Activated CD4-positive, alpha-beta T cell treated with anti-CD3 and anti-CD28 coated beads, Interleukin-2, amount 10 ng/mL, durations not matched to agents 7 days and 5 days (primary cell): ENCODE measurements around the gene DENND11. TPM values are rescaled to one million over a fixed set of nuclear protein-coding genes. Genes with fewer than 3 reads are reported as not detected.

Experiments
- CTCF ChIA-PET: fragments of 350-600 bp; sonication (Branson Sonifier 250); formaldehyde crosslinking; loops from one replicate; lab custom pipeline; 2021; ENCODE audit warnings: antibody characterized with exemption; lab: Charles Lee
- POLR2A ChIA-PET: fragments of 350-600 bp; sonication (Branson Sonifier 250); formaldehyde crosslinking; loops from one replicate; lab custom pipeline; 2021; ENCODE audit warnings: antibody characterized with exemption; lab: Charles Lee
- DNase-seq: peaks from one replicate; pipeline ENCODE4 v3.0.0-alpha.2; 2020
- H3K27ac Mint-ChIP-seq: one replicate; pipeline ENCODE4 v1.8.0; 2021; ENCODE audit warnings: mild to moderate bottlenecking, moderate library complexity, mixed read lengths
- H3K27me3 Mint-ChIP-seq: one replicate; pipeline ENCODE4 v1.8.0; 2021; ENCODE audit warnings: mixed read lengths
- H3K36me3 Mint-ChIP-seq: one replicate; pipeline ENCODE4 v1.8.0; 2021; ENCODE audit warnings: low read depth, mixed read lengths
- H3K4me1 Mint-ChIP-seq: one replicate; pipeline ENCODE4 v1.8.0; 2021; ENCODE audit warnings: mixed read lengths
- H3K4me3 Mint-ChIP-seq: one replicate; pipeline ENCODE4 v1.8.0; 2021; ENCODE audit warnings: mild to moderate bottlenecking, moderate library complexity, mixed read lengths
- H3K9me3 Mint-ChIP-seq: one replicate; pipeline ENCODE4 v1.8.0; 2021; ENCODE audit warnings: mixed read lengths
- total RNA-seq, 2 experiments: library from RNA; stranded (reverse); gene quantifications; one replicate each; pipeline ENCODE4 v1.2.3, GENCODE V29; 2021

Gene DENND11
- total RNA-seq, 2 experiments from 2014 or later: 24.0 to 28.9 TPM

- POLR2A ChIA-PET: no interaction called here
- H3K4me3 Mint-ChIP-seq: no peak overlapping the region
These were observed 2.1 kb upstream of the DENND11 start for GRCh38 chr7:141704112-141704511.

DNA sequence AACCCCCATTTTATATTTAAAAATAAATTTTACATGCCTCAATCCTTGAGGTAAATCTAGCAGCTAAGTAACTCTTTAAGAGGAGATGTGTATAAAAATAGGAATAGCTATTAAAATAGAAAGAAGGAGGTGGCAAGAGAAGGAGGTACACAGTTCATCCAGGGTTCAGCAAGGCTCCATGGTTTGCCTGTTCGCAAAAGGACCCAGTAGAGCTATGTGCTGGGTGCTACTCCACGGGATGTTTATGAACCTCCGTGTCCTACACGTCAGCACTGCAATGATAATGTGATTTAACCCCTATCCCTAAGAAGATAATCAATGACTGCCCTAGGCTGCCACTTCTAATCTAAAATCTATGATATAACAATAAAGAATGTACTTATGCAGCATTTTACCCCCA, 926 bp upstream of the DENND11 start:
- POLR2A ChIA-PET: interaction anchor here (0.7 kb wide), 1 partner anchor 35 kb away, joined by 3 read pairs; the partner anchor contains the start of gene SSBP1
- CTCF ChIA-PET: interaction anchor here (0.6 to 4.2 kb wide), 3 partner anchors 32 to 65 kb away, joined by 3 to 17 read pairs (median 5); partner anchors contain the start of gene SSBP1
- Mint-ChIP-seq H3K36me3 (peaks cover 1% of the 10 kb centered on the region), H3K4me1 (peaks cover 31% of the 10 kb centered on the region), H3K4me3 (peak overlapping the region; percentile 68), H3K27me3 (peaks cover 9% of the 10 kb centered on the region), H3K27ac (no peak overlapping the region), H3K9me3 (no peaks in the 10 kb centered on the region)
- no peak for DNase-seq

More at GRCh38 chr7:141704112-141704511, 2.1 kb upstream of the DENND11 start:
- Mint-ChIP-seq H3K9me3 (no peaks in the 10 kb centered on the region), H3K36me3 (peaks cover 1% of the 10 kb centered on the region), H3K4me1 (peaks cover 22% of the 10 kb centered on the region), H3K27ac (no peak overlapping the region), H3K27me3 (peaks cover 9% of the 10 kb centered on the region)
- DNase-seq: no peak
- CTCF ChIA-PET: interaction anchor here (4.2 kb wide), 1 partner anchor 34 kb away, joined by 17 read pairs; the partner anchor contains the start of gene SSBP1

- peaks cover 1% of the 10 kb centered on the region for H3K36me3 Mint-ChIP-seq
- CTCF ChIA-PET: interaction anchor here (0.9 to 4.2 kb wide), 3 partner anchors 10 to 36 kb away, joined by 3 to 17 read pairs (median 4); partner anchors contain the start of gene SSBP1
- peak overlapping the region; percentile 79 for H3K4me3 Mint-ChIP-seq
- H3K27ac Mint-ChIP-seq: peak overlapping the region; percentile 88
- no peaks in the 10 kb centered on the region for H3K9me3 Mint-ChIP-seq
- DNase-seq: peak; percentile 83
- peaks cover 7% of the 10 kb centered on the region for H3K27me3 Mint-ChIP-seq
- H3K4me1 Mint-ChIP-seq: peaks cover 31% of the 10 kb centered on the region
- POLR2A ChIA-PET: no interaction called here
These were observed 398 bp downstream of the DENND11 start for GRCh38 chr7:141701489-141702046.

DNA sequence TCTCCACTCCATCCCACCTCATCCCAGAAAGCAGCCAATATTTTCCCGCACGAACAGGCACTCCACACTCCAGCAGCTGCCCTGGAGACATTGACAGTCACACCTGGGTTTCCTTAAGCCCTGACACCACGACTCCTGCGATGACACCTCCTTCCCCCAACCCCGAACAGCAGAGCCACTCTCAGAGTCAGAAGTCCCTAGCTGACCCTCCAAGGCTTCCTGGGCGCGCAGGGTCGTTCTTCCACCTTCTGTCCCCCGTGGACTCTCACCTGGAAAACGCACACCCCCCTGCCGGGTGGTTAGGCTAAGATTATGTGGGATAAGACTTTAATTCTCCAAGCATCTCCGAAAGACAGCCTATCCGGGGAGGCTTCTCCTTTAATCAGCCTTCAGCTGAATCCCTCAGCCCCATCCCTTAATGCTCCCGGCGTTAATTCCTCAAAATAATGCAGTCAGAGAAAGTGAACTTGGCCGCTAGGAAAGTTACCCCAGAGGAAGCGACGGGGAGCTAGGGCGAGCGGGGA, 1.1 kb downstream of the DENND11 start:
- ChIA-PET POLR2A (no interaction called here), CTCF (interaction anchor here (0.9 to 4.2 kb wide), 4 partner anchors 9 to 37 kb away, joined by 3 to 17 read pairs (median 4); partner anchors contain the start of gene SSBP1)
- Mint-ChIP-seq H3K4me1 (peaks cover 34% of the 10 kb centered on the region), H3K27ac (peak overlapping the region; percentile 83), H3K9me3 (no peaks in the 10 kb centered on the region), H3K36me3 (peaks cover 1% of the 10 kb centered on the region), H3K4me3 (peak overlapping the region; percentile 79), H3K27me3 (peaks cover 7% of the 10 kb centered on the region)
- DNase-seq: peak; percentile 11

- H3K36me3 Mint-ChIP-seq: peaks cover 1% of the 10 kb centered on the region
- peaks cover 34% of the 10 kb centered on the region for H3K4me1 Mint-ChIP-seq
- peak overlapping the region; percentile 79 for H3K4me3 Mint-ChIP-seq
- ChIA-PET POLR2A (no interaction called here), CTCF (interaction anchor here (1.1 to 4.2 kb wide), 3 partner anchors 11 to 38 kb away, joined by 3 to 17 read pairs (median 4); partner anchors contain the start of gene SSBP1)
- peaks cover 7% of the 10 kb centered on the region for H3K27me3 Mint-ChIP-seq
- peak overlapping the region; percentile 83 for H3K27ac Mint-ChIP-seq
- H3K9me3 Mint-ChIP-seq: no peaks in the 10 kb centered on the region
- no peak for DNase-seq
These were observed 1.6 kb downstream of the DENND11 start for GRCh38 chr7:141700296-141700847.

GRCh38 chr7:141699860-141700259, 2.1 kb downstream of the DENND11 start:
- CTCF ChIA-PET: interaction anchor here (1.2 kb wide), 1 partner anchor 14 kb away, joined by 4 read pairs; no protein-coding TSS in a partner anchor
- Mint-ChIP-seq H3K27me3 (peaks cover 7% of the 10 kb centered on the region), H3K4me3 (peak overlapping the region; percentile 79), H3K4me1 (peaks cover 34% of the 10 kb centered on the region), H3K9me3 (no peaks in the 10 kb centered on the region), H3K27ac (peak overlapping the region; percentile 83), H3K36me3 (peaks cover 1% of the 10 kb centered on the region)
- no peak for DNase-seq
- POLR2A ChIA-PET: no interaction called here

DNA sequence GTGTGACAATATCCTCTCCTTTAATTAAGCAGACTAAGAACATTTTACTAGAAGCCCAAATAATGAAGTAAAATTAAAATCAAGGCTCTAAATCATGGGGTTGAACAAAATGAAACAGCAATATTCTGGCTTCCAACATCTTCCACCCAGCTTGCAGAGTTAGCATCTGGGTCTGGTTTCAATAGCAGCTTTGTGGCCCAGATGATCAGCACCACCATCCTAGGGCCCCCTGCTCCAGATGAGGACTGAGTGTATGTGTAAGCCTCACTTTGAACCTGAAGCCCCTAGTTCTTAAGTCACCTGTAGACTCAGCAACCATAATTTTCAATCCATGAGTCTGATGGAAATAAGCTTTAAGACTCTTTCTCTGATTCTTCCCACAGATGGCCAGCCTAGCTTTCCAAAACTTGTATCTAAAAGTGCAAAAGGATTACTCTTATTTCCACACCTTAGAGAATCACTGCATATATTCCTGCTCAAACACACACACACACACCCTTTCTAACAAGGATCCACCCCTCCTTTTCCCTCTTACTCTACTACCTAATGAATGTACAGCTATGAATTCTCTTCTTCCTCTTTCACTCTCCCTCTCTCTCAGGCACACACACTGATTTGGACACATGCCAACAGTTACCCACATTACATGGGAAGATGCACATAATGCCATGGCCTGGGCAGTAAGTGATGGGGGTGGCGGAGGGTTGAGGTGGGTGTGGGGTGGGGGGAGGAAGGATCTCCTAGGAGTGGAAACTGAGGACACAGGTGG, 3.5 kb downstream of the DENND11 start:
- Mint-ChIP-seq H3K9me3 (no peaks in the 10 kb centered on the region), H3K4me1 (peaks cover 34% of the 10 kb centered on the region), H3K27ac (no peak overlapping the region), H3K27me3 (peaks cover 4% of the 10 kb centered on the region), H3K36me3 (peaks cover 3% of the 10 kb centered on the region), H3K4me3 (no peak overlapping the region)
- POLR2A ChIA-PET: no interaction called here
- DNase-seq: no peak
- CTCF ChIA-PET: interaction anchor here (0.8 to 1.0 kb wide), 2 partner anchors 17 to 19 kb away, joined by 3 read pairs; no protein-coding TSS in a partner anchor

GRCh38 chr7:141697211-141697871, 4.6 kb downstream of the DENND11 start:
- CTCF ChIA-PET: interaction anchor here (1.0 to 1.6 kb wide), 4 partner anchors 16 to 40 kb away, joined by 3 to 7 read pairs (median 3); partner anchors contain the start of gene SSBP1

DNA sequence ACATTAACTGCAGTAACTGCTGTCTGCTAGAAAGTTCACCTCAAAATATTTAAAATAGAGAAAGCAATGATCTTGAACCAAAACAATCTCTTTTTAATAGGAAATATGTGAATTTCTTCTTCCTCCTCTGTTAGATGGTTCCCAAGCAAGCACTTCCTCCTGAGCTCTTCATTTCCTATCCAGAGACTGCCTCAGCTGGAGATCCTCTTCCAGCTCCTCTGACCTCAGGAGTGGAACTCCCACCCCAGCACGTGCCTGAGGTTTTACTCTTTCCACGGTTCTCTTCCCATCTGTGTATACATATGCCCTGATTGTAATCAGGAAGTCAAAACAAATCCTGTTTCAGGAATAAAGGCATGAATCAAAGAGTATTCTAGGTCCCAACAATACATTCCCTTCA, 5.6 kb downstream of the DENND11 start:
- Mint-ChIP-seq H3K4me3 (no peak overlapping the region), H3K27ac (no peak overlapping the region), H3K9me3 (no peaks in the 10 kb centered on the region), H3K27me3 (peaks cover 2% of the 10 kb centered on the region), H3K4me1 (peaks cover 29% of the 10 kb centered on the region), H3K36me3 (peaks cover 3% of the 10 kb centered on the region)
- no peak for DNase-seq
- ChIA-PET CTCF (interaction anchor here (1.2 to 1.6 kb wide), 3 partner anchors 18 to 41 kb away, joined by 3 to 7 read pairs (median 3); partner anchors contain the start of gene SSBP1), POLR2A (interaction anchor here (0.7 kb wide), 1 partner anchor 95 kb away, joined by 3 read pairs; no protein-coding TSS in a partner anchor)

More at GRCh38 chr7:141697211-141697871, 4.6 kb downstream of the DENND11 start:
- peaks cover 31% of the 10 kb centered on the region for H3K4me1 Mint-ChIP-seq
- no peak overlapping the region for H3K4me3 Mint-ChIP-seq
- no peaks in the 10 kb centered on the region for H3K9me3 Mint-ChIP-seq
- H3K27me3 Mint-ChIP-seq: peaks cover 2% of the 10 kb centered on the region
- POLR2A ChIA-PET: interaction anchor here (0.7 kb wide), 1 partner anchor 96 kb away, joined by 3 read pairs; no protein-coding TSS in a partner anchor
- no peak for DNase-seq
- peaks cover 3% of the 10 kb centered on the region for H3K36me3 Mint-ChIP-seq
- H3K27ac Mint-ChIP-seq: no peak overlapping the region

- no peak for DNase-seq
- Mint-ChIP-seq H3K36me3 (peaks cover 3% of the 10 kb centered on the region), H3K27me3 (peaks cover 2% of the 10 kb centered on the region), H3K27ac (no peak overlapping the region), H3K4me3 (no peak overlapping the region), H3K4me1 (peaks cover 26% of the 10 kb centered on the region), H3K9me3 (no peaks in the 10 kb centered on the region)
- ChIA-PET CTCF (interaction anchor here (1.1 to 1.6 kb wide), 3 partner anchors 20 to 42 kb away, joined by 3 to 7 read pairs (median 5); partner anchors contain the start of gene SSBP1), POLR2A (no interaction called here)
These were observed 6.1 kb downstream of the DENND11 start for GRCh38 chr7:141695803-141696289.

DNA sequence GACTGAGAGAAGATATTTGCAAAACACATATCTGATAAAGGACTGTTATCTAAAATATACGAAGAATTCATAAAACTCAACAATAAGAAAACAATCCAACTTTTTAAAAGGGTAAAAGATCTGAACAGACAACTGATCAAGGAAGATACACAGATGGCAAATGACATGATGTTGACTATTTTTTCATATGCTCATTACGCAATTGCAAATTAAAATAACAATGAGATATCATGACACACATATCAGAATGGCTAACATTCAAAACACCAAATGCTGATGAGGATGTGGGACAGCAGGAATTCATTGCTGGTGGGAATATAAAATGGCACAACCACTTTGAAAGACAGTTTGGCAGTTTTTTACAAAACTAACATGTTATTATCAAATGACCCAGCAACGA, 8.9 kb downstream of the DENND11 start:
- Mint-ChIP-seq H3K27ac (no peak overlapping the region), H3K4me1 (peaks cover 3% of the 10 kb centered on the region)

More for the DNA sequence above, 8.9 kb downstream of the DENND11 start:
- no peak overlapping the region for H3K4me3 Mint-ChIP-seq
- H3K9me3 Mint-ChIP-seq: no peaks in the 10 kb centered on the region
- DNase-seq: no peak
- ChIA-PET POLR2A (no interaction called here), CTCF (no interaction called here)
- H3K27me3 Mint-ChIP-seq: no peaks in the 10 kb centered on the region
- H3K36me3 Mint-ChIP-seq: peaks cover 1% of the 10 kb centered on the region
